ENCODE measurements around the gene THTPA.
A peak's percentile ranks its signal among the peaks of the same experiment; 100 is the strongest.

Gene THTPA

GRCh38 chr14:23555882-23556699 lies at the start of gene THTPA:
TSS of gene THTPA (plus strand) at chr14:23556271. CDS start at chr14:23556758, 487 bp downstream.
- H3K27ac ChIP-seq, result peak within 1 kb of the TSS; percentile 85 to 99 (median 96)
- peak within 1 kb of the TSS; percentile 50 to 93 (median 86) for H3K4me3 ChIP-seq

DNA sequence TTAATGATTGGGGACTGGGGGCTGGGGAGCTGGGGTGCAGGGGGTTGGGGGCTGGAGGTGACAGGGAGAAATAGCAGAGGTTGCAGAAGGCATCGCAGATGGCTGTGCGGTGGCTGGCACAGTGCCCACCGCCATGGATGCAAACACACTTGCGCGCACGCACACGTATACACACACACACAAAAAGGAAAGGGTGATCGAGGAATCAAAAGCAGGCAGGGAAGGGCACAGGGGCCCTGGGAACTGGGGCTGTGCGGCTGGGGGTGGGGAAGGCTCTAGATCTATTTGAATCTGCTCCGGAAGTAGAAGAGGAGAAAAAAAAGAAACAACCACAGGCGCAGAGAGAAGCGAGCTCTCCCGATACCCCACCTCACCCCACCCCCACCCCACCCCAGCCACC lies 43.9 kb upstream of the THTPA start:
- Histone ChIP-seq H3K4me3 (peak overlapping the region in 1 of 7 experiments; percentile 28), H3K27ac (no peak overlapping the region)

GRCh38 chr14:23513005-23513817 lies 42.9 kb upstream of the THTPA start:
- H3K4me3 ChIP-seq, result peak overlapping the region in 1 of 7 experiments; percentile 17
- H3K27ac ChIP-seq, result peak overlapping the region in 2 of 21 experiments; percentile 19 to 34

GRCh38 chr14:23513818-23514643 lies 42.0 kb upstream of the THTPA start:
- Histone ChIP-seq H3K4me3 (no peak overlapping the region), H3K27ac (peak overlapping the region in 2 of 21 experiments; percentile 34 to 45)

GRCh38 chr14:23514644-23514957 lies 41.5 kb upstream of the THTPA start:
- no peak overlapping the region for H3K27ac ChIP-seq
- no peak overlapping the region for H3K4me3 ChIP-seq

DNA sequence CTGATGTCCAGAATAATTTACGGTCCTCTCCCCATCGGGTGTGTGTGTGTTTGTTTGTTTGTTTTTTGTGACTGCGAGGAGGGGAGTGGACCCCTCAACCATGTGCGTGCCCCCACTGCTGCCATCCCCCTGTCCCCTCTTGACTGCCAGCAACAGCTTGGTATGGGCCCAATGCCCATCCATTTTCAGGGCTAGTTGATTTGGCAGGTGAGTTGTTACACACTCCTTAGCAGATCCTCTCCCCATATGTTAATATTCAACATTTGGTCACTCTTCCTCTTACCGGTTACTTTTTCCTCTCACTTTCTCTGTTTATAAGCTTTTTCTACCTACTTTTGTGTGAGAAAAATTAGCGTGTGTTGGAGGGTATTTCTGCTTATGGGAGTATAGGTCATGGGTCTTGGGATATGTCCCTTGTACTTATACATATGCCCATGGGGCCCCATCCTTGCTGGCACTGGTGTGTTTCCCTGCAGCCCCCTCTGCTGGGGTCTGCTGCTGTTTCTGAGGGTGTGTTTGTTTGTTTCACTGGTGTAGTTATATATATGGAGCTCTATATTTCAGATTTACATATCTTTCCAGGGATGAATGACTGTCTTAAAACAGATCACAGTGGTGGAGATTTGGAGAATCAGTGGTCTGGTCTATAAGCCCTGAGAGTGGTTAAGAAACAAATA lies 38.3 kb upstream of the THTPA start:
- Histone ChIP-seq H3K4me3 (no peak overlapping the region), H3K27ac (no peak overlapping the region)

GRCh38 chr14:23518709-23519108 lies 37.4 kb upstream of the THTPA start:
- Histone ChIP-seq H3K27ac (no peak overlapping the region), H3K4me3 (no peak overlapping the region)

- H3K4me3 ChIP-seq, result no peak overlapping the region
- H3K27ac ChIP-seq, result no peak overlapping the region
These were observed 35.1 kb upstream of the THTPA start for GRCh38 chr14:23520899-23521533.

DNA sequence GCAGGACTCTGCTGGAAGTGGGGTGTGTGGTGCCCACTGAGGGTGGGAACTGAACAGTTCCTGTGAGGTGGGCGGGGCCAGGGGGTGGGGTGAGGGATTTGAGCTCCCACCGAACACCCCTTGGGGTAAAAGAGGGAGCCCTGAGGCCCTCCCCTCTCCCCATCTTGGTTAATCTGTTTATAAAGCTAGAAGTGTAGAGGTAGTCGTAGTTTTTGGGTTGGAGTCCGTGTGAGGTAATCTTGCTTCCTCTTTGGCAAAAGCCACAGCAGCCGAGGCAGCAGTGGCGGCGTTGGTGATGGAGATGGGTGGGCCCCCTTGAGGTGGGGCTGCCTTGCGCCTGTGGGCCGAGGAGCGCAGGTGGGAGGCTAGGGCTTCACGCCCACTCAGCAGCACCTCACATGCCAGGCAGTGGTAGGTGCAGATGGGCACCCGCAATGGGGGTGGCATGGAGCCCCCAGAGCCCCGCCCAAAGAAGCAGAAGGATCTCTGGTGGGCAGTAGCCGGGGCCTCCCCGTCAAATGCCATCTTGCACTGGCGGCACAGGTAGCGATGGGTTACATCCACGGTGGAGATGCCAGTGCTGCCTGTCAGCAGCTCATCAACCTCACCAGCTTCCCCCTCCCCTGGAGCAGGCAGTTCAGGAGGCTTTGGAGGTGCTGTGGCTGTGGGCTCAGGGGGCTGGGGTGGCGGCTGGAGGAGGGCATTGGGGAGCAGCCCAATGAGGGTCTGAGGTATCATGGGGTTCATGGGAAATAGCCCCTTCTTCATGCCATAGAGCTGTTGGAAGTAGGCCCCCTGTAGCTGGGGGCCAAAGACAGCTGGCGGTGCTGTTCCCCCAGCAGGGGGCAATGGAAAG lies 34.1 kb upstream of the THTPA start:
- H3K27ac ChIP-seq, result no peak overlapping the region

GRCh38 chr14:23522643-23523198 lies 33.4 kb upstream of the THTPA start:
- no peak overlapping the region for H3K4me3 ChIP-seq
- no peak overlapping the region for H3K27ac ChIP-seq

More for the DNA sequence above, 34.1 kb upstream of the THTPA start:
- H3K4me3 ChIP-seq, result no peak overlapping the region

DNA sequence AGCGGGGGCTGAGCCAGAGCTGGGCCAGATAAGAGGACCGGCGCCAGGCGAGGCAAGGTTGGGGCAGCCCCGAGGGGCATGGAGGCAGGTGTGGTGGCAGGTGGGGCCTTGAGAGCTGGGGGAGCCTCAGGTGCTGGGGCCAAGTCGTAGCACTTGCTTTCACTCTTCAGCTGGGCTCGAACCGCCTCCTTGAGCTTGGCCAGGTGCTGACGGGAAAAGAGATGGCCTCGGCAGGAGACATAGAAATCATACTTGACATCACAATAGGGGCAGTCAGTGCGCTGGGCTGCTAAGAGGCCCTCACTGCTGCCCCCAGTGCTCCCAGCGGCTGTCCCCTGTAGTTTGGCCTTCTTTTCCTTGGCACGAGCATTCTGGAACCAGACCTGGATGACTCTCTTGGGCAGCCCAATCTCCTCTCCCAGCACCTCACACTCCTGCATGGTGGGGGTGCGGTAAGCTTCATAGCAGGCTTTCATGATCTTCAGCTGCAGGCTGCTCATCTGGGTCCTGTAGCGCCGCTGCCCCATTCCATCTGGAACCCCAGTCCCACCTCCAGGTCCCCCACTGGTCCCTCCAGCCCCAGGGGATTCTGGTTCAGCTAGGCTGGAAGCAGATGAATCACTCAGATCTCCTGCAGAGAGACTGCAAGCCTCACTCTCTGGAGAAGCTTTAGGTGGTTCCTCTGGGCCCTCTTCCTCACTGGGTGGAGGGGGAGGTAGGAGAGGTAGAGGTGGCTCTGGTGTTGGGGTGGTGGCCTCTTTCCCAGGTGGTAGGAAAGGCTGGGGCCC lies 32.6 kb upstream of the THTPA start:
- Histone ChIP-seq H3K27ac (no peak overlapping the region), H3K4me3 (no peak overlapping the region)

GRCh38 chr14:23524954-23525353 lies 31.1 kb upstream of the THTPA start:
- no peak overlapping the region for H3K4me3 ChIP-seq
- no peak overlapping the region for H3K27ac ChIP-seq

DNA sequence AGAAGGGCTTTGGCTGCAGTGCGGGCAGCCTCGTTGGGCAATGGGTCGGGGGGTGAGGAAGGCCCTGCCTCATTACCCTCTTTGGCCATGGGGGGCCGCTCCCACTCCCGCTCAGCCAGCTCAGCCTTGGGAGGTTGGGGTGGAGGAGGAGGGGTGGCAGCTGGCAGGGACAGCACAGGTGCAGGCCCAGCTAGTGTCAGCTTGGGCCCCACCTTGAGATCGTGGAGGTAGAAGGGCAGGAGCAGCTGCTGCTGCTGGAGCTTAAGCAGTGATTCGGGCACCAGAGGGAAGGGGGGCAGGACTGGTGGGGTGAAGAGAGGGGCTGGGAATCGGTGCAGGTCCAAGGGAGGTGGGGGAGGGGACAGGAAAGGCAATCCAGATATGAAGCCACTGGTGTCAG lies 30.5 kb upstream of the THTPA start:
- no peak overlapping the region for H3K27ac ChIP-seq
- H3K4me3 ChIP-seq, result no peak overlapping the region

GRCh38 chr14:23528555-23528954 lies 27.5 kb upstream of the THTPA start:
- no peak overlapping the region for H3K4me3 ChIP-seq
- H3K27ac ChIP-seq, result no peak overlapping the region

DNA sequence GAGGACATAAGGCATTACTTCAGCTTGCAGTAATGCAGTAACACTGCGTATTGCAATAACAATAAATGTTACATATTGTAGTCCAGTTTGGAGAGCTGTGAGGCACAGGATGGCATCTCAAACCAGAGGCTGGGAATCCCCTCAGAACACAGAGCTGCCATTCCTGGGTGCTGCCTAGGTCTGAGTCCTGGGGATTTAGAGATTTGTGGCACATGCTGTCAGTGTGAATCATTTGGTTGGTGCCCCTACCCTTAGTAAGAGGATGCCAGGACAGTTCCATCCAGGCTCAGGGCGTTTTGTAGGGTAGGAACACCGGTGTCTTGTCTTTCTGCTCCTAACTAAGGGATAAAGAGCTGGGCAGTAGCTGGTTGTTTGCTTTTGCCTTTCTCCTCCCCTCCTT lies 27.1 kb upstream of the THTPA start:
- Histone ChIP-seq H3K4me3 (no peak overlapping the region), H3K27ac (no peak overlapping the region)

- peak overlapping the region in 1 of 21 experiments; percentile 27 for H3K27ac ChIP-seq
These were observed 25.6 kb upstream of the THTPA start for GRCh38 chr14:23530375-23531055.

GRCh38 chr14:23531391-23531790 lies 24.7 kb upstream of the THTPA start:
- no peak overlapping the region for H3K4me3 ChIP-seq
- no peak overlapping the region for H3K27ac ChIP-seq

More at GRCh38 chr14:23530375-23531055, 25.6 kb upstream of the THTPA start:
- no peak overlapping the region for H3K4me3 ChIP-seq
